Keratinocyte (primary cell): ENCODE results near the gene ARHGEF33.

Experiments used
- CTCF ChIP-seq, 3 experiments: IDR thresholded peaks in 1 of 3; conservative IDR thresholded peaks in 1 of 3; optimal IDR thresholded peaks in 1 of 3; 2 replicates in 2 of 3; 3 replicates in 1 of 3; pipeline versions ENCODE3 to v1.5.1; 2011; ENCODE audit warnings: low read length in 3 of 3, mild to moderate bottlenecking in 3 of 3, moderate library complexity in 2 of 3, control low read depth in 1 of 3, inconsistent platforms in 1 of 3; ENCODE audit not compliant: insufficient read depth in 2 of 3; ENCODE audit errors: extremely low read depth in 1 of 3
- EZH2 ChIP-seq: IDR thresholded peaks from one replicate; pipeline ENCODE4 v1.6.1; 2012; ENCODE audit warnings: inconsistent platforms, mild to moderate bottlenecking, low read length, moderate library complexity

- no peak for TF ChIP-seq CTCF (optimal IDR thresholded peaks at IDR 0.05 in 1 of 3, IDR thresholded peaks at IDR 0.05 in 1 of 3, conservative IDR thresholded peaks at IDR 0.05 in 1 of 3; ENCODE audit: extremely low read depth in 1 of 3, insufficient read depth in 2 of 3, low read length in 3 of 3)
- TF ChIP-seq EZH2, result no peak
Measured at GRCh38 chr2:39020383-39020782, 130.7 kb downstream of the ARHGEF33 start.
